HepG2 (cell line): ENCODE data around the gene SNRNP48. TPM values are rescaled to one million over a fixed set of nuclear protein-coding genes. Genes with fewer than 3 reads are reported as not detected.

ENCODE experiments used
- FOXP4 ChIP-seq: sonication (generic); formaldehyde crosslinking; IDR thresholded peaks from 2 replicates; pipeline ENCODE4 v1.4.0; 2020; ENCODE audit warnings: missing genetic modification reagents
- HOXD1 ChIP-seq: sonication (generic); formaldehyde crosslinking; IDR thresholded peaks from 2 replicates; pipeline ENCODE4 v1.5.0; 2020; ENCODE audit warnings: missing genetic modification reagents
- IRF1 ChIP-seq: sonication (generic); formaldehyde crosslinking; IDR thresholded peaks from 2 replicates; pipeline ENCODE4 v1.4.0; 2020; ENCODE audit warnings: low read depth, mild to moderate bottlenecking, missing genetic modification reagents
- MAFG ChIP-seq: sonication (generic); formaldehyde crosslinking; IDR thresholded peaks from 2 replicates; pipeline ENCODE4 v1.5.1; 2020; ENCODE audit warnings: mild to moderate bottlenecking, missing genetic modification reagents
- PHF20 ChIP-seq: sonication (generic); formaldehyde crosslinking; IDR thresholded peaks from 2 replicates; pipeline ENCODE4 v1.5.0; 2020; ENCODE audit warnings: mild to moderate bottlenecking, missing genetic modification reagents
- SMARCC2 ChIP-seq: fragments of 450-650 bp; IDR thresholded peaks from 2 replicates; pipeline ENCODE4 v1.6.1; 2017; ENCODE audit warnings: antibody characterized with exemption, mild to moderate bottlenecking
- SNAI1 ChIP-seq: sonication (generic); formaldehyde crosslinking; IDR thresholded peaks from 2 replicates; pipeline ENCODE4 v1.5.0; 2020; ENCODE audit warnings: mild to moderate bottlenecking, missing genetic modification reagents, borderline replicate concordance
- SNAPC2 ChIP-seq: sonication (generic); formaldehyde crosslinking; IDR thresholded peaks from 2 replicates; pipeline ENCODE4 v1.8.1; 2022; ENCODE audit warnings: mild to moderate bottlenecking, missing genetic modification reagents
- ZIK1 ChIP-seq: sonication (generic); formaldehyde crosslinking; IDR thresholded peaks from 2 replicates; pipeline ENCODE4 v1.5.0; 2020; ENCODE audit warnings: mild to moderate bottlenecking, low read depth, missing genetic modification reagents, borderline replicate concordance
- ZNF180 ChIP-seq: sonication (generic); formaldehyde crosslinking; IDR thresholded peaks from 2 replicates; pipeline ENCODE4 v1.4.0; 2020; ENCODE audit warnings: low read depth, missing genetic modification reagents, borderline replicate concordance
- ZNF230 ChIP-seq: sonication (generic); formaldehyde crosslinking; IDR thresholded peaks from 2 replicates; pipeline ENCODE4 v1.4.0; 2020; ENCODE audit warnings: mild to moderate bottlenecking, missing genetic modification reagents
- ZNF883 ChIP-seq: sonication (generic); formaldehyde crosslinking; IDR thresholded peaks from 2 replicates; pipeline ENCODE4 v1.5.1; 2020; ENCODE audit warnings: mild to moderate bottlenecking, missing genetic modification reagents; ENCODE audit errors: not compliant biosample characterization
- ZSCAN22 ChIP-seq: sonication (generic); formaldehyde crosslinking; IDR thresholded peaks from 2 replicates; pipeline ENCODE4 v1.4.0; 2020; ENCODE audit warnings: mild to moderate bottlenecking, missing genetic modification reagents
- polyA plus RNA-seq, 8 experiments: library from polyadenylated mRNA; depleted of rRNA in 3 of 8; stranded (reverse) in 7 of 8; unstranded in 1 of 8; fragments of >200 nt; fragmentation: Illumina TruSeq in 4 of 8; extraction: Trizol in 4 of 8; gene quantifications; 2 replicates each; pipeline versions ENCODE4 v1.2.1 to v1.2.3, GENCODE V29; 2011 to 2016; ENCODE audit warnings: low read depth in 4 of 8, missing spikeins in 1 of 8, mixed read lengths in 1 of 8; ENCODE audit not compliant: insufficient read depth in 1 of 8
- total RNA-seq, 5 experiments: library from RNA; depleted of rRNA; stranded (reverse); fragments of >200 nt; fragmentation: Illumina TruSeq; extraction: Trizol; gene quantifications; 2 replicates each; pipeline ENCODE4 v1.2.3, GENCODE V29; 2016; ENCODE audit warnings: low read depth in 1 of 5
- TF ChIP-seq, protein P1 (sequence below): sonication (generic); formaldehyde crosslinking; IDR thresholded peaks from 2 replicates; pipeline ENCODE4 v1.4.0; 2020; ENCODE audit warnings: missing genetic modification reagents
- TF ChIP-seq, protein P2 (sequence below): sonication (generic); formaldehyde crosslinking; IDR thresholded peaks from 2 replicates; pipeline ENCODE4 v1.4.0; 2020; ENCODE audit warnings: missing genetic modification reagents, mild to moderate bottlenecking, borderline replicate concordance
- TF ChIP-seq, protein P3 (sequence below): sonication (generic); formaldehyde crosslinking; IDR thresholded peaks from 2 replicates; pipeline ENCODE4 v1.5.0; 2020; ENCODE audit warnings: mild to moderate bottlenecking, missing genetic modification reagents

SNRNP48 gene
- total and polyA plus RNA-seq, 2 of the 13 experiments (the other 11 are each of a cell fraction or from before 2014, with no cell fraction given), result 17.5 to 47.5 TPM

- TF ChIP-seq, protein P1, sequence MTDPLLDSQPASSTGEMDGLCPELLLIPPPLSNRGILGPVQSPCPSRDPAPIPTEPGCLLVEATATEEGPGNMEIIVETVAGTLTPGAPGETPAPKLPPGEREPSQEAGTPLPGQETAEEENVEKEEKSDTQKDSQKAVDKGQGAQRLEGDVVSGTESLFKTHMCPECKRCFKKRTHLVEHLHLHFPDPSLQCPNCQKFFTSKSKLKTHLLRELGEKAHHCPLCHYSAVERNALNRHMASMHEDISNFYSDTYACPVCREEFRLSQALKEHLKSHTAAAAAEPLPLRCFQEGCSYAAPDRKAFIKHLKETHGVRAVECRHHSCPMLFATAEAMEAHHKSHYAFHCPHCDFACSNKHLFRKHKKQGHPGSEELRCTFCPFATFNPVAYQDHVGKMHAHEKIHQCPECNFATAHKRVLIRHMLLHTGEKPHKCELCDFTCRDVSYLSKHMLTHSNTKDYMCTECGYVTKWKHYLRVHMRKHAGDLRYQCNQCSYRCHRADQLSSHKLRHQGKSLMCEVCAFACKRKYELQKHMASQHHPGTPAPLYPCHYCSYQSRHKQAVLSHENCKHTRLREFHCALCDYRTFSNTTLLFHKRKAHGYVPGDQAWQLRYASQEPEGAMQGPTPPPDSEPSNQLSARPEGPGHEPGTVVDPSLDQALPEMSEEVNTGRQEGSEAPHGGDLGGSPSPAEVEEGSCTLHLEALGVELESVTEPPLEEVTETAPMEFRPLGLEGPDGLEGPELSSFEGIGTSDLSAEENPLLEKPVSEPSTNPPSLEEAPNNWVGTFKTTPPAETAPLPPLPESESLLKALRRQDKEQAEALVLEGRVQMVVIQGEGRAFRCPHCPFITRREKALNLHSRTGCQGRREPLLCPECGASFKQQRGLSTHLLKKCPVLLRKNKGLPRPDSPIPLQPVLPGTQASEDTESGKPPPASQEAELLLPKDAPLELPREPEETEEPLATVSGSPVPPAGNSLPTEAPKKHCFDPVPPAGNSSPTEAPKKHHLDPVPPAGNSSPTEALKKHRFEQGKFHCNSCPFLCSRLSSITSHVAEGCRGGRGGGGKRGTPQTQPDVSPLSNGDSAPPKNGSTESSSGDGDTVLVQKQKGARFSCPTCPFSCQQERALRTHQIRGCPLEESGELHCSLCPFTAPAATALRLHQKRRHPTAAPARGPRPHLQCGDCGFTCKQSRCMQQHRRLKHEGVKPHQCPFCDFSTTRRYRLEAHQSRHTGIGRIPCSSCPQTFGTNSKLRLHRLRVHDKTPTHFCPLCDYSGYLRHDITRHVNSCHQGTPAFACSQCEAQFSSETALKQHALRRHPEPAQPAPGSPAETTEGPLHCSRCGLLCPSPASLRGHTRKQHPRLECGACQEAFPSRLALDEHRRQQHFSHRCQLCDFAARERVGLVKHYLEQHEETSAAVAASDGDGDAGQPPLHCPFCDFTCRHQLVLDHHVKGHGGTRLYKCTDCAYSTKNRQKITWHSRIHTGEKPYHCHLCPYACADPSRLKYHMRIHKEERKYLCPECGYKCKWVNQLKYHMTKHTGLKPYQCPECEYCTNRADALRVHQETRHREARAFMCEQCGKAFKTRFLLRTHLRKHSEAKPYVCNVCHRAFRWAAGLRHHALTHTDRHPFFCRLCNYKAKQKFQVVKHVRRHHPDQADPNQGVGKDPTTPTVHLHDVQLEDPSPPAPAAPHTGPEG (CRISPR knock-in tag), result peak; percentile 11; the same call in 1 of the 2 replicates
- TF ChIP-seq ZSCAN22 (CRISPR knock-in tag) (0 out of 2 replicates have a peak, but pooled peaks have one; percentile 48), SNAI1 (CRISPR knock-in tag) (peak; percentile 90), SMARCC2 (no peak), ZNF180 (CRISPR knock-in tag) (no peak), ZIK1 (CRISPR knock-in tag) (no peak), PHF20 (CRISPR knock-in tag) (peak; percentile 75), ZNF883 (CRISPR knock-in tag) (no peak), ZNF230 (peak; percentile 98), HOXD1 (CRISPR knock-in tag) (no peak), SNAPC2 (CRISPR knock-in tag) (peak; percentile 54; the same call in 1 of the 2 replicates), FOXP4 (CRISPR knock-in tag) (no peak), IRF1 (CRISPR knock-in tag) (no peak; the same call in 1 of the 2 replicates), MAFG (no peak)
- TF ChIP-seq, protein P2, sequence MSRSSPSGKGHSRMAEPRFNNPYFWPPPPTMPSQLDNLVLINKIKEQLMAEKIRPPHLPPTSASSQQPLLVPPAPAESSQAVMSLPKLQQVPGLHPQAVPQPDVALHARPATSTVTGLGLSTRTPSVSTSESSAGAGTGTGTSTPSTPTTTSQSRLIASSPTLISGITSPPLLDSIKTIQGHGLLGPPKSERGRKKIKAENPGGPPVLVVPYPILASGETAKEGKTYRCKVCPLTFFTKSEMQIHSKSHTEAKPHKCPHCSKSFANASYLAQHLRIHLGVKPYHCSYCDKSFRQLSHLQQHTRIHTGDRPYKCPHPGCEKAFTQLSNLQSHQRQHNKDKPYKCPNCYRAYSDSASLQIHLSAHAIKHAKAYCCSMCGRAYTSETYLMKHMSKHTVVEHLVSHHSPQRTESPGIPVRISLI (CRISPR knock-in tag), result 0 out of 2 replicates have a peak, but pooled peaks have one; percentile 19
- TF ChIP-seq, protein P3, sequence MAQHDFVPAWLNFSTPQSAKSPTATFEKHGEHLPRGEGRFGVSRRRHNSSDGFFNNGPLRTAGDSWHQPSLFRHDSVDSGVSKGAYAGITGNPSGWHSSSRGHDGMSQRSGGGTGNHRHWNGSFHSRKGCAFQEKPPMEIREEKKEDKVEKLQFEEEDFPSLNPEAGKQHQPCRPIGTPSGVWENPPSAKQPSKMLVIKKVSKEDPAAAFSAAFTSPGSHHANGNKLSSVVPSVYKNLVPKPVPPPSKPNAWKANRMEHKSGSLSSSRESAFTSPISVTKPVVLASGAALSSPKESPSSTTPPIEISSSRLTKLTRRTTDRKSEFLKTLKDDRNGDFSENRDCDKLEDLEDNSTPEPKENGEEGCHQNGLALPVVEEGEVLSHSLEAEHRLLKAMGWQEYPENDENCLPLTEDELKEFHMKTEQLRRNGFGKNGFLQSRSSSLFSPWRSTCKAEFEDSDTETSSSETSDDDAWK, result no peak
These were observed at the start of gene SNRNP48 (continued) for GRCh38 chr6:7589949-7590917.
